Subcutaneous adipose tissue (tissue), 4 donors: ENCODE measurements around the gene ORAI1. TPM values are rescaled to one million over a fixed set of nuclear protein-coding genes. Genes with fewer than 3 reads are reported as not detected.

ENCODE experiments used
- total RNA-seq, 4 donors: library from RNA; depleted of rRNA; stranded (reverse); fragments of >200 nt; gene quantifications; one replicate each; pipeline ENCODE4 v1.1.0, GENCODE V29; 2016
- TF ChIP-seq, protein P1 (sequence below): fragments of 450-650 bp; IDR thresholded peaks from one replicate; pipeline ENCODE4 v1.5.1; 2016; ENCODE audit warnings: low read depth, mild to moderate bottlenecking, control low read depth, antibody characterized with exemption, moderate library complexity

The ORAI1 gene
- 1 to 10 TPM; 5.1 to 8.3 (median 6.8) TPM for total RNA-seq

DNA sequence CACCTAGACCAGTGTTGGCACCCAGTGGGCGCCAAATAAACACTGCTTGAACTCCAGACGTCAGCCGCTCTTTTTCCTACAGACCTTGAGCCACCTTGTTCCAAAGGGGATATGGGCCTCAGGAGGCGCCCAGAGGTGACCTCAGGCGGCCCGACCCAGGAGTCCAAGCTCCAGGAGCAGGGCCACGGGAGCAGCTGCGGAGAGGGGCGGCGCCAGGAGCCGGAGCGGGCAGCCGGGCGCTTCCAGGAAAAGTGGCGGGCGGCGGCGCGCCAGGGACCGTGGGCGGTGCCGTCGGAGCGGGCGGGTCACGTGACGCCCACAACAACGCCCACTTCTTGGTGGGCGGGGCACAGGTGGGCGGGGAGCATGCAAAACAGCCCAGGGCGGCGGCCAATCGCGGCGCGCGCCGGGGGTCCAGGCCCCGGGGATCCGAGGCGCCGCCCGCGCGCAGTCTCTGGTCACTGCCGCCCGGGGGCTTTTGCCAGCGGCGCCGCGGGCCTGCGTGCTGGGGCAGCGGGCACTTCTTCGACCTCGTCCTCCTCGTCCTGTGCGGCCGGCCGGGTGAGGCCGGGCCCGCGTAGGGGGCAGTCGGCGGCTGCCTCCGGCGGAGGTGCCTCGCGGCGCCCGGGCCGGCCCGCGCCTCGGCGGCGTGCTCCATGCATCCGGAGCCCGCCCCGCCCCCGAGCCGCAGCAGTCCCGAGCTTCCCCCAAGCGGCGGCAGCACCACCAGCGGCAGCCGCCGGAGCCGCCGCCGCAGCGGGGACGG lies at the start of gene ORAI1:
Gene ORAI1, plus strand, starts transcription at position 444 of the 766 bp plus-strand sequence.
- TF ChIP-seq, protein P1, sequence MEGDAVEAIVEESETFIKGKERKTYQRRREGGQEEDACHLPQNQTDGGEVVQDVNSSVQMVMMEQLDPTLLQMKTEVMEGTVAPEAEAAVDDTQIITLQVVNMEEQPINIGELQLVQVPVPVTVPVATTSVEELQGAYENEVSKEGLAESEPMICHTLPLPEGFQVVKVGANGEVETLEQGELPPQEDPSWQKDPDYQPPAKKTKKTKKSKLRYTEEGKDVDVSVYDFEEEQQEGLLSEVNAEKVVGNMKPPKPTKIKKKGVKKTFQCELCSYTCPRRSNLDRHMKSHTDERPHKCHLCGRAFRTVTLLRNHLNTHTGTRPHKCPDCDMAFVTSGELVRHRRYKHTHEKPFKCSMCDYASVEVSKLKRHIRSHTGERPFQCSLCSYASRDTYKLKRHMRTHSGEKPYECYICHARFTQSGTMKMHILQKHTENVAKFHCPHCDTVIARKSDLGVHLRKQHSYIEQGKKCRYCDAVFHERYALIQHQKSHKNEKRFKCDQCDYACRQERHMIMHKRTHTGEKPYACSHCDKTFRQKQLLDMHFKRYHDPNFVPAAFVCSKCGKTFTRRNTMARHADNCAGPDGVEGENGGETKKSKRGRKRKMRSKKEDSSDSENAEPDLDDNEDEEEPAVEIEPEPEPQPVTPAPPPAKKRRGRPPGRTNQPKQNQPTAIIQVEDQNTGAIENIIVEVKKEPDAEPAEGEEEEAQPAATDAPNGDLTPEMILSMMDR, result no peak

DNA sequence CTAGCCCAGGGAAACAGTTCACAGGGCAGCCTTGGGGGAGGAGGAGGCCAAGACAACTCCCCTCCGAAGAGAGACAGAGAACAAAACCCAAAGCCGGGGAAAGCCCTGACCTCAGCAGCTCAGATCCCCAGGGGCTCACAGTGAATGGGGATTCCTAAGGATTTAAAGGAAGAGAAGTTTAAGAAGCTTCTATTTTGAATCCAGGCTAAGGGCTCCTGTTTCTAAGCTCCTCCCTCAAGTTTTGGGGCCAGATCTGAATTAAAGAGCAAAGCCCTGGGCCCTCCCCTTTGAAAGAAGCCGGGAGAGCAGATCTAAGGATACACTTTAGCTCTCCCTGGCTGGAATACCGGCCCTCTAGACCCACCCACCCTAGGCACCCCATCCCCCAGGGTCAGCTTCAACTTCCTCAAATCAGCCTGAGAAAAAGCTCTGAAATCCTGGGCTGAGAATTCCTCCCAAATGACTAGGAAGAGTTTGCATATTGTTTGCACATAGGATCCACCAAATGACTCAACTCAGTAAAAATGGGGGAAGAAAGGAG lies 49.4 kb upstream of the ORAI1 start:
- TF ChIP-seq, protein P1, result no peak

DNA sequence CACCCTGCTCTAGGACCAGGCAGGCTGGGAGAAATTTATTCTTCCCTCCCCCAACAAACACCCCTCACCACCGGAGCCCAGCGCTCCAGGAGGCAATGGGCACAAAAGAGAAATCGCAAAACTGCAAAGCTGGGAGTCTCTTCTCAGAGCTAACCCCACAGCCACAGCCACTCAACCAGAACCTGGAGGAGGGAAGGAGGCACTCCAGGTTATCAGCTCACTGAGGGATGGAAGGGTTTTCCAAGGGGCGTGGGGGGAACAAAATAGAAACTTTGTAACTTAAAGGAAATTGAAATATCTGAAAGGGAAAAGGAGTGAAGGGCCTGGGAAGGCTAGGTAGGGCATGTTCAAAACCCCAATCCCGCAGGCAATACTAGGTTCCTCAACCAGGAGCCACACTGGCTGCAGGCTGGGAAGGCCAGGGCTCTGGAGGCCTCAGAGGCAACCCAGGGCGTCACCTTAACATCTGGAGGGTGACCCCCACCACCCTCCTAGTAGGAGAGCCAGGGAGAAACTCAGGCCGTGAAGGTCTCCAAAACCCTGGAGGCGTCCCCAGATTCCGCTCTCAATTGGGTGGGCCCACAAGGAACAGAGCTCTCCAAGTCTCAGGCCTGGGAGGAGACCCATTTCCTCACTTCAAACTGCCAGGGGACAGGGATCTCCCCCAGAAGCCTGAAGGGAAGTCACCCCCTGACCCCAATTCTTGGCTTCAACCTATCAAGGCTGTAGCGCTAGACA lies 48.7 kb upstream of the ORAI1 start:
- TF ChIP-seq, protein P1, result no peak

DNA sequence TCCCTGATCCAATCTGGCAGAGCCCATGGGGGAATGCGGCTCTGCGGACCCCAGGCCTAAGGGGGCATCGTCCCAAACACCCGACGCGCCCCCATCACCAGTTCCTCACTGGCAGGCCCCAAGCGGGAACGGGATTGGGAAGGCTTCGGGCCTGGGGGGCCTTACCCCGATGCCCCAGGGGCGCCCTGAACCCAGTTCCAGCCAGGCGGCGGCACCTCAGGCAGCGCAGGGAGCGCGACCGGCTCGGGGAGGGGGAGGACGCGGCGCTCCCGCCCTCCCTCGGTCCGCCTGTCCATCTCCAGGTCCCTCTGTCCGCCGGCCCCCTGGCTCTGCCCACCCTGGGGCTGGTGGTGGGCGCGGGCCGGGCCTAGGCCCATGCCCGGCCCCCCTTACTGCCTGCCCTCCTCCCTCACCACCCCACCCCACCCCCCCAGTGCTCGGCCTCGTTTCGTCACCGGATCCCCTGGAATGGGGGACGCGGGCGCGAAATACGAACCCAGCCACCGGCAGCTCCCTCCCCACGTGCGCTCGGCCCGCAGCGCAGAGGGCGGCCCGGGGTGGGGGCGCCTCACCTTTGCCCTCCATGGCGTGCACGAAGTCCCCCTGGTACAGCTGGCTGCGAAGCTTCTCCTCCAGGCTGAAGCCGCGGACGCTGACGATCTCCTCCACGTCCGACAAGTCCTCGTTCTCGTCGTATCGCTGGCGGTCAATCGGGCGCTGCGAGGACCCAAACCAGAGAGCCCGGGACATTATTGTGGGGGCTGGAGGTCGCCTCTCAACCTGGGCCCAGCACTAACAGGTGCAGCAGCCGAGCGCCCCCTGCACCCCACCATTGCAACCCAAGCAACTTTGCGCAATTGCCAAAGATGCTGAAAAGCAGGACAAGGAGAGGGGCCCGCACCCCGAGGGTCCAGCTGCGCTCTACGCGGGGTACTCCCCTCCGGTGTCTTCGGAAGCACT lies 47.8 kb upstream of the ORAI1 start:
- TF ChIP-seq, protein P1, result no peak

DNA sequence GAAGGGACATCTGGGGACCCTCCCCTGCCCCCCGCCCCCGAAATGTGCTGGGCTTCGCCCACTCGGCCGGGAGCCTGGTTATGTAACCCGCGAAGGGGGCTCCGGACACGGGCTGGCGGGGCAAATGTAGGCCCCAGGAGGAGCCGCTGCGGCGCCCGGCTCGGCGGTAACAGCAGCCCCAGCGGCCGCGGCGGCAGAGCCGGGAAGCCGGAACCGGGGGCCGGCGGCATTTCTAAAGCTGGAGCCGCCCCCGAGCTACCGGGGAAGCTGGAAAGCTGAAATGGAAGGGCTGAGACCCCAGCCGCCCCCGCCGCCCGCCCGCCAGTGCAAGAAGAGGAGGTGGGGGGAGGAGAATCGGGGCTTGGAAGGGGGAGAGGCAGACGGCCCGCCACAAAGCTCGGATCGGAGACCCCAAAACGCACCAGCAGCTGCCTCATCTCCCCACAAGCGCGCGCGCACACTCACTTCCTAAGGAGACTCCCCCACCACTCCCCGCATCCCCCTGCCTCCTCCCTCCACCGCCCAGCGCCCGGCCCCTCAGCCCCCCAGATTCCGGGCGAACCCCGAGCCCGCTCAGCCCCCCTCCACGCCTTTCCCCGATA lies 47.0 kb upstream of the ORAI1 start:
- TF ChIP-seq, protein P1, result no peak

DNA sequence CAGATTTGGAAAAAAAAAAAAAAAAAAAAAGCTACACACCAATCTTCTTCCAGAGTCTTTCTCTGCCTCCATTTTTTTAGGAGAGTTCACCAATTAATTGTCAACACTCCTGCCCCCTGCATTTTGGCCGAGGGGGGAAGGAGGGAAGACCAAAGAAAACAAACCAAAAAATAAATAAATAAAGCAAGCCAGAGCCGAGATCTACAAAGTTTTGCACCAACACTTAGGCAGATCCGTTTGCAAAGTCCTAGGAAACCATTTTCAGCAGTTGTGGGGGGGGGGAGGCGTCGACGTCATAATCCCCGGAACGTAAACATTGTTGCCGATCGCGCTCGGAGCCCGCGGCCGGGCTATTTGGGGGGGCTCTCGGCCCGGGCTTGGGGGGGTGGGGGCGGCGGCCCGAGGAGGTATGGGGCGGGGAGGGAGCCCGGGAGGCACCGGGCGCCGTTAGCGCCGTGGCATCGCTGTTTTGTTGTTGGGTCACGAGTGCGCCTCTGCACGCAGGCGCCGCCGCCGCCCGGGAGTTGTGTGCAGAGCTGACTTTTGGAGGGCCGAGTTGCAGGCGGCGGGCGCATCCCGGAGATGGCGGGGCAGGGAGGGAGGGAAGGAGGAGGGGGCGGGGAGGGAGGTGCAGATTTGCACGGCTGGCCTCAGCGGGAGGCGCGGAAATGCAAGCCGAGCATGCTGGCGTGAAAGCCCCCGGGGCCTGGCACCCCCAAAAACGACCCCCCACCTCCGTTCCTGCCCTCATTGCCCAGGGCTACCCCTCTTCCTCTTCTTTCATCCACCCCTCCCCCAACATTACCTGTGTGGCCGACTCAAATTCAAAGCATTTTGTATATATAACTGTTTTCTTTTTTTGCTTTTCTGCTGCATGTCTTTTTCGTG lies 46.1 kb upstream of the ORAI1 start:
- TF ChIP-seq, protein P1, result no peak
